CD4-positive, alpha-beta T cell treated with Interleukin-17A for 4 hours (primary cell): ENCODE data around the gene TCF12.

Experiments
- DNase-seq: peaks from one replicate; pipeline ENCODE4 v3.0.0-alpha.2; 2020; ENCODE audit warnings: mixed read lengths

TCF12 gene

DNA sequence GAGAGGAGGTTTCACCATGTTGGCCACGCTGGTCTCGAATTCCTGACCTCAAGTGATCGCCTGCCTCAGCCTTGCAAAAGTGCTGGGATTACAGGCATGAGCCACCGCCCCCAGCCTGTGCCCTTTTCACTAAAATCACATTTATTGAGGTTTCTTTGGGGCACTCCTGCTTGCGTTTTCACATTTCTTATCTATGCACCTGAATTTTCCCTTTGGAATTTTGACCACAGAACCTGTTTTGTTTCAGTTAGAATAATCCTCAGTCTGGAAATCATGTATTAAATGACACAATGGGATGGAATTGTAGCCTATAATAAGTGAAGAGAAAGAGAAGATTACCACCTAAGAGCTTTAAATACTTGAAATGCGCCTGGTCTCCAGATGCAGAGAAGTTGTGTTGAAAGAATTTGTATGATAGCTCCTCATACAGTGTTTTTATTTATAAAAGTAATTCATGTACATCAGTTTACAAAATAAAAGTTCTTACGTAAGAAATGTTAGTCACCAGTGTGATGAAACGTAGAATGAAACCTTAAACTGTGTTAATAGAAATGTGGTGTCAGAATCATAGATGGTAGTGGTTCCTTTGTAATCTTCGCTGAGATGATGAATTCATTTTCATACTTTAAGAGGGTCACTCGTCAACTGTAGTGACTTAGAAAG is 107.0 kb downstream of the TCF12 start:
- no peak for DNase-seq

GRCh38 chr15:57026016-57026592 is 107.7 kb downstream of the TCF12 start:
- DNase-seq = no peak

- no peak for DNase-seq
Measured at GRCh38 chr15:57027596-57027995, 109.2 kb downstream of the TCF12 start.

- no peak for DNase-seq
Measured at GRCh38 chr15:57028176-57028575, 109.7 kb downstream of the TCF12 start.

GRCh38 chr15:57030011-57030410 is 111.6 kb downstream of the TCF12 start:
- no peak for DNase-seq

DNA sequence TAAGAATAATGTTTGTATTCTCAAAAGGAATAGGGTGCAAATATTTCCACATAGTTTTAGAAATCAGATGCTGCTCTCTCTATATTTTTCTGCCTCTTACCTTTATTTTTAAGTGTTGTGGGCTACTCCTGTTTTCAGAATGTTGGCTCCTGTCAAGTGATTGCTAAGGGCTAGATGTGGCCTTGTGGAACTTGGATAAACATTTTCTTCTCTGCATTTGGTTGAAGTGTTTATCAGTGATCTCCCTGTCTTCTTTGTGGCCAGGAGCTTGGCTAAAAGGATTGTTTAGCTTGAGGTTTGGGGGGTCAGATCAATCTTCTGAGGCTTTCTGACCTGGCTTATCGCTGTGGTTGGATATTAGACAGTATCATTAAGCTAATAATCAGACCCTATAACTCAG is 112.6 kb downstream of the TCF12 start:
- DNase-seq = no peak

- no peak for DNase-seq
Measured at GRCh38 chr15:57031605-57032004, 113.2 kb downstream of the TCF12 start.

GRCh38 chr15:57032338-57032737 is 113.9 kb downstream of the TCF12 start:
- no peak for DNase-seq

DNA sequence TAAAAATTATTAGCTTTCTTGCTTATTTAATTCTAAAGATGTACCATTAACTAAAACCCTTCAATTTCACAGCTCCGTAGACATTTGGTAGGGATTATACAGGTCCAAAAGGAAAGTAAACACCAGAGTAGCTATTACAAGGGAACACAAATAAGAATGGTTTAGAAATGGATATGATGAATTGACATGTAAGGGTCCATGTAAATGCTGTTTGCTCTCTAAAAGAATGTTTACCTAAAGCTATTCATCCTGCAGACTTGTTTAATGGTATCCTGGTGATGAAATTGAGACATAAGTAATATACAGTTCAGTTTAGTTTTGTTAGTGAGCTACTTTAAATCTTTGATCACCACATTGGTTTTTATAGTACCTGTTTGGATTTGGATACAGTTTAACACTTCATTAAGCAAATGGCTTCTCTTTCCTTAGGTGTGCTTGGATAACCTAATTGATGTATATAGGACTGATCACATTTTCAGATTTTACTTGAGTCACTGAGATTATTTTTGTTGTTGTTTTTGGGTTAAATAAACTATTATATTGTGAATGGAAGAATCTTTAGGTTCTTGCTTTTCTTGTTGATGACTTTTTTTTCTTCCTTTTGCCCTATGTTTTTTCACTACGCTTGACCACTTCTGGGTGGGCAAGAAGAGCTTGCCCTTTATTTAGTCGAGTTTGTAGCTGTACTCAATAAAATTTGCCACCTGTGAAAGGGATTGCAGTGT is 115.4 kb downstream of the TCF12 start:
- DNase-seq = no peak

GRCh38 chr15:57034613-57035012 is 116.2 kb downstream of the TCF12 start:
- DNase-seq = no peak

DNA sequence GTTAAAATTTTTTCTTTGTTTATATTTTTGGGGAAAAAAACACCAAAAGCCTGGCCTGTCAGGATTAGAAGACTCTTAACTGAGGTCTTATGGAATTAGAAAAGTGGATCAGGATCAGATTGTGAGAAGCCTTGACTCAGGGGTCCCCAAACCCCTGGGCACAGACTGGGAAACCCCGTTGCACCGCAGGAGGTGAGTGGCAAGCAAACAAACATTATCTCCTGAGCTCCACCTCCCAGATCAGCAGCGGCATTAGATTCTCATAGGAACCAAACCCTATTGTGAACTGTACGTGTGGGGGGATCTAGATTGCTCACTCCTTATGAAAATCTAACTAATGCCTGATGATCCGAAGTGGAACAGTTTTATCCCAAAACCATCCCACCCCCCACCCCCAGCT is 117.2 kb downstream of the TCF12 start:
- no peak for DNase-seq

DNA sequence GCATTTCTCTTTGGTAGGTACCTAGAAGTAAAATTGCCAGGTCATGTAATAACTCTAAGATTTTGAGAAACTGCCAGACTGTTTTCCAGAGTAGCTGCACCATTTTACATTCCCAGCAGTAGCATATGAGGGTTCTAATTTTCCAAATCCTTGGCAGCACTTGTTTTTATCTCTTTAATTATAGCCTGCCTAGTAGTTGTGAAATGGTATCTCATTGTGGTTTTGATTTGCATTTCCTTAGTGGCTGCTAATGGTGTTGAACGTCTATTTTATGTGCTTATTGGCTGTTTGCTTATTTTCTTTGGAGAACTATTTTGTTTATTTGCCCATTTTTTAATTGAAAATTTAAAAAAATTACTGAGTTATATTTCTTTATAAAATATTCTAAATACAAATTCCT is 117.9 kb downstream of the TCF12 start:
- DNase-seq = no peak

- DNase-seq = no peak
Measured at GRCh38 chr15:57037548-57037947, 119.1 kb downstream of the TCF12 start.

GRCh38 chr15:57038040-57038439 is 119.6 kb downstream of the TCF12 start:
- no peak for DNase-seq

GRCh38 chr15:57038496-57038895 is 120.1 kb downstream of the TCF12 start:
- no peak for DNase-seq

DNA sequence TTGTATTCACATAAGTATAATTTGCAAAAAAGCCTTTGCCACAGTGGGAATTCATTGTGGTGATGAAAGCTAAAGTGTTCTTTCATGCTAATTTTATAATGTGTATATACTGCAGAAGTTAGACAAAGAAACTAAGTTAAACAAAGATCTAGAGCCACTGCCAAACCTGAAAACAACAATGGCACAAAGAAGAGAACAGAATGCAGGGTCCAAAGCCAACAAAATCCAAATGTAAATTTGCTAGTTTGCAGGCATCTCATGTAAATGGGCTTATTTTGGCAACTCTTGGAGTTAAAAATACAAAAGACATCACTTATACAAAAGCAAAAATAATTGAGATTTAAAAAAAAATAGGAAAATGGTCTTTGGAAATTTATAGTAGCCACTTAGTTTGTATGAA is 123.0 kb downstream of the TCF12 start:
- no peak for DNase-seq

GRCh38 chr15:57044072-57044702 is 125.7 kb downstream of the TCF12 start:
- no peak for DNase-seq

DNA sequence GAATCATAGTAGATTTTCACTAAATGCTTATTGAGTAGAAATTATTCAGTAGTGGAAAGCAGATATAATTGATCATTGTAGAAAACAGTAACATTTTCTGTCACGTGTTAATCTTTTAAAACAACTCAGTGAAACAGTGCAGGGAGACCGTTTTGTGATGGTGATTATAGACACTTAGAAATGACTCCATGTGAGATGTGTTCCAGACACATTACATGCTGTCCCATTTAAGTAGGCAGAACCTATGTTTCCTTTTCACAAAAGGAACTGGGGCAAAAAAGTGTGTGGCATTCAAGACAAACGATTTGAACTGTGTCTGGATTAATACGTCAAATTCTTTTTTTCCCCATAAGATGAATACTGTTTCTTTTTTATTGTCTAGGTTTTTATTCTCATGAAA is 126.5 kb downstream of the TCF12 start:
- no peak for DNase-seq

GRCh38 chr15:57045741-57046382 is 127.4 kb downstream of the TCF12 start:
- no peak for DNase-seq

GRCh38 chr15:57048930-57049549 is 130.6 kb downstream of the TCF12 start:
- no peak for DNase-seq

DNA sequence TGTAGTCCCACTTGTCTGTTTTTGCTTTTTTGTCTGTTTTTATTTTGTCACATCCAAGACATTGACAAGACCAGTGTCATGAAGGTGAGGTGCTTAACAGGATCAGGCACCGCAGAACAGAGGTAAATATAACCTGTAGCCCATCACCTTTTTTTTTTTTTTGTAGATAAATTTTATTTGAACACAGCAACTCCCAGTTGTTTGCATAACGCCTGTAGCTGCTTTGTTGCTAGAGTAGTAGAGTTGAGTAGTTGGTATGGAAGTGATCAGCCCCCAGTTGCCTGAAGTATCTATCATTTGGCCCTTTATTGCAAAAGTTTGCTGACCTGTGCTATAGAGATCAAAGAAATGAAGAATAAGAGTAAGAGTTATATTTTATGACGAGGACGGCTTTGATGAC is 135.0 kb downstream of the TCF12 start:
- DNase-seq = no peak

GRCh38 chr15:57054204-57054750 is 135.8 kb downstream of the TCF12 start:
- DNase-seq = no peak

- no peak for DNase-seq
Measured at GRCh38 chr15:57056357-57056756, 137.9 kb downstream of the TCF12 start.
